ENCODE results near the gene ANKRD18A. TPM values are rescaled to one million over a fixed set of nuclear protein-coding genes. Genes with fewer than 3 reads are reported as not detected.

The ANKRD18A gene
- total and polyA plus RNA-seq, 2 of the 13 experiments (the other 11 are each of a cell fraction or from before 2014, with no cell fraction given): 5.9 to 7.6 TPM

DNA sequence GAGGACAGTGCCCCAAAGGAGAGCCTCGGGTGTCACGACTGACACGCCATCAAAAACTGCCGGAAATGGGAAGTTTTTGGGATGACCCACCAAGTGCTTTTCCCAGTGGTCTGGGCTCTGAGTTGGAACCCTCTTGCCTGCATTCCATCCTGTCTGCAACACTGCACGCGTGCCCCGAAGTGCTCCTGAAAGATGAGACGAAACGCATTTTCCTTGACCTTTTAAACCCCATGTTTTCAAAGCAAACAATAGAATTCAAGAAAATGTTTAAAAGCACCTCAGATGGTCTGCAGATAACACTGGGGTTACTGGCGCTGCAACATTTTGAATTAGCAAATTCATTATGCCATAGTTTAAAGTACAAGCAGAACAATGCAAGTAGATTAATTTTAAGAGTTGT is 92.9 kb downstream of the ANKRD18A start:
- peak; percentile 75 for ATAC-seq
- TF ChIP-seq ETS1 (CRISPR knock-in tag; IDR thresholded peaks at IDR 0.05) (no peak), ZNF225 (CRISPR knock-in tag; IDR thresholded peaks at IDR 0.05) (no peak), SKIL (CRISPR knock-in tag; IDR thresholded peaks at IDR 0.05; ENCODE audit: borderline replicate concordance) (no peak), ZNF674 (CRISPR knock-in tag; IDR thresholded peaks at IDR 0.05; ENCODE audit: low read depth) (no peak), HNRNPLL (IDR thresholded peaks at IDR 0.05; ENCODE audit: low read depth, low read length, poor library complexity, severe bottlenecking) (no peak), CREB3 (CRISPR knock-in tag; IDR thresholded peaks at IDR 0.05) (no peak), ZNF615 (CRISPR knock-in tag; IDR thresholded peaks at IDR 0.05; ENCODE audit: borderline replicate concordance) (no peak), RARA (CRISPR knock-in tag; IDR thresholded peaks at IDR 0.05) (peak; percentile 82), FOXA1 (IDR thresholded peaks at IDR 0.05) (no peak), FOXA1 (CRISPR knock-in tag; IDR thresholded peaks at IDR 0.05) (peak; percentile 52; the same call in 1 of the 2 replicates), NR2F6 (IDR thresholded peaks at IDR 0.05) (peak; percentile 92), NR2F6 (CRISPR knock-in tag; IDR thresholded peaks at IDR 0.05) (peak; percentile 86), YEATS2 (CRISPR knock-in tag; IDR thresholded peaks at IDR 0.05; ENCODE audit: borderline replicate concordance) (no peak), FOSL2 (CRISPR knock-in tag; IDR thresholded peaks at IDR 0.05) (peak; percentile 39; the same call in 1 of the 2 replicates), SOX13 (IDR thresholded peaks at IDR 0.05) (no peak), SOX13 (CRISPR knock-in tag; conservative IDR thresholded peaks at IDR 0.05 in 1 of 2, IDR thresholded peaks at IDR 0.05 in 1 of 2) (peak in 1 of 2 experiments; percentile 71; a peak in 1 of 4 replicates)
- TF ChIP-seq, protein P1, sequence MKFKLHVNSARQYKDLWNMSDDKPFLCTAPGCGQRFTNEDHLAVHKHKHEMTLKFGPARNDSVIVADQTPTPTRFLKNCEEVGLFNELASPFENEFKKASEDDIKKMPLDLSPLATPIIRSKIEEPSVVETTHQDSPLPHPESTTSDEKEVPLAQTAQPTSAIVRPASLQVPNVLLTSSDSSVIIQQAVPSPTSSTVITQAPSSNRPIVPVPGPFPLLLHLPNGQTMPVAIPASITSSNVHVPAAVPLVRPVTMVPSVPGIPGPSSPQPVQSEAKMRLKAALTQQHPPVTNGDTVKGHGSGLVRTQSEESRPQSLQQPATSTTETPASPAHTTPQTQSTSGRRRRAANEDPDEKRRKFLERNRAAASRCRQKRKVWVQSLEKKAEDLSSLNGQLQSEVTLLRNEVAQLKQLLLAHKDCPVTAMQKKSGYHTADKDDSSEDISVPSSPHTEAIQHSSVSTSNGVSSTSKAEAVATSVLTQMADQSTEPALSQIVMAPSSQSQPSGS (CRISPR knock-in tag; IDR thresholded peaks at IDR 0.05): no peak

More for the DNA sequence above, 92.9 kb downstream of the ANKRD18A start:
- in situ Hi-C loops (cut with HindIII; ENCODE audit: extremely low pct_ligation_motif_present, low pct_unique_long_range_greater_than_20kb): no loop called here
- no peaks in the 10 kb centered on the region for H4K20me1 ChIP-seq (ENCODE audit: insufficient read depth, low read length)
- peak overlapping the region; percentile 51 for H3K4me2 ChIP-seq (ENCODE audit: low read depth, low read length)
- H3K4me3 ChIP-seq (replicated peaks in 1 of 3; ENCODE audit: insufficient read depth in 1 of 3, low read depth in 2 of 3, low read length in 3 of 3): no peak overlapping the region
- H2AFZ ChIP-seq (ENCODE audit: low read length): no peak overlapping the region
- peak; percentile 56 for DNase-seq (ENCODE audit: low spot score)
- intact Hi-C loops (cut with micrococcal nuclease; ENCODE audit: unreplicated experiment): no loop called here
- H3K27ac ChIP-seq (ENCODE audit: extremely low read length, insufficient read depth, low read length): no peak overlapping the region
- CTCF ChIA-PET (ENCODE audit: low intra/inter-chr PET ratio, low total read pairs): no interaction called here
- BruUV-seq (replicated peaks): no TSS peak
- POLR2A ChIA-PET: no interaction called here
- H3K36me3 ChIP-seq (replicated peaks in 1 of 2; ENCODE audit: control insufficient read depth in 1 of 2, insufficient read depth in 2 of 2, low read length in 2 of 2): no peaks in the 10 kb centered on the region
- no peak overlapping the region for H3K9ac ChIP-seq (ENCODE audit: insufficient read depth, low read depth, low read length)
- H3K4me1 ChIP-seq (ENCODE audit: insufficient read depth, low read length): peaks cover 15% of the 10 kb centered on the region
- H3K9me3 ChIP-seq (ENCODE audit: low read length): no peaks in the 10 kb centered on the region
- FAIRE-seq: peak; percentile 72
- H3K79me2 ChIP-seq (ENCODE audit: insufficient read depth, low read length): no peaks in the 10 kb centered on the region
- no peaks in the 10 kb centered on the region for H3K27me3 ChIP-seq (ENCODE audit: control insufficient read depth in 1 of 2, insufficient read depth in 2 of 2, low read length in 2 of 2)
- WGBS (ENCODE audit: low lambda C conversion rate): 4% methylated on average over 9 of the region's 10 CpGs
